GM23338 (cell line): ENCODE measurements around the gene GLS. TPM values are rescaled to one million over a fixed set of nuclear protein-coding genes. Genes with fewer than 3 reads are reported as not detected.

Experiments
- ATAC-seq: fragments of 200-7000 bp; cut with Tn5 transposase; 3 replicates; pipeline ENCODE4 v1.9.1; 2020
- DNase-seq: peaks from one replicate; pipeline ENCODE4 v3.0.0-alpha.2; 2015; ENCODE audit warnings: low spot score
- H2AFZ ChIP-seq: fragments of 200-600 bp; sonication (generic); 2 replicates; pipeline ENCODE4 v1.8.0; 2016; ENCODE audit warnings: antibody characterized with exemption, mild to moderate bottlenecking, moderate library complexity
- H3F3A ChIP-seq: fragments of 200-600 bp; sonication (generic); replicated peaks from 2 replicates; pipeline ENCODE4 v1.8.0; 2017; ENCODE audit warnings: antibody characterized with exemption, mixed run types, low read depth
- H3K27ac ChIP-seq: fragments of 200-600 bp; sonication (generic); 2 replicates; pipeline ENCODE4 v1.6.1; 2016; ENCODE audit warnings: low read depth
- H3K27me3 ChIP-seq: fragments of 200-600 bp; sonication (generic); 2 replicates; pipeline ENCODE4 v1.8.0; 2016; ENCODE audit warnings: mild to moderate bottlenecking, mixed run types, moderate library complexity; ENCODE audit not compliant: insufficient read depth
- H3K36me3 ChIP-seq: fragments of 200-600 bp; sonication (generic); 2 replicates; pipeline ENCODE4 v1.8.0; 2016; ENCODE audit warnings: mild to moderate bottlenecking; ENCODE audit not compliant: insufficient read depth
- H3K4me1 ChIP-seq: fragments of 200-600 bp; sonication (generic); 2 replicates; pipeline ENCODE4 v1.8.0; 2016; ENCODE audit warnings: mild to moderate bottlenecking, moderate library complexity; ENCODE audit not compliant: insufficient read depth
- H3K4me2 ChIP-seq: fragments of 200-600 bp; sonication (generic); 2 replicates; pipeline ENCODE4 v1.7.1; 2017; ENCODE audit warnings: mixed run types
- H3K4me3 ChIP-seq: fragments of 200-600 bp; sonication (generic); 2 replicates; pipeline ENCODE4 v1.6.1; 2016; ENCODE audit warnings: mixed run types
- H3K79me2 ChIP-seq: fragments of 200-600 bp; sonication (generic); replicated peaks from 2 replicates; pipeline ENCODE4 v1.8.0; 2017; ENCODE audit warnings: mild to moderate bottlenecking; ENCODE audit not compliant: insufficient read depth
- H3K9me2 ChIP-seq: fragments of 200-600 bp; sonication (generic); 2 replicates; pipeline ENCODE4 v1.8.0; 2017; ENCODE audit not compliant: insufficient read depth
- H4K20me1 ChIP-seq: fragments of 200-600 bp; sonication (generic); replicated peaks from 2 replicates; pipeline ENCODE4 v1.8.0; 2017; ENCODE audit warnings: mild to moderate bottlenecking; ENCODE audit not compliant: insufficient read depth
- H3K27ac Mint-ChIP-seq: 2 replicates; pipeline ENCODE4 v1.8.0; 2020; ENCODE audit warnings: inconsistent platforms, mild to moderate bottlenecking, moderate library complexity, mixed read lengths
- H3K27me3 Mint-ChIP-seq: 3 replicates; pipeline ENCODE4 v1.8.0; 2022; ENCODE audit warnings: low read depth, mild to moderate bottlenecking, moderate library complexity, mixed read lengths, inconsistent platforms; ENCODE audit not compliant: insufficient read depth, poor library complexity
- H3K36me3 Mint-ChIP-seq: 3 replicates; pipeline ENCODE4 v1.8.0; 2021; ENCODE audit warnings: low read depth, mild to moderate bottlenecking, inconsistent platforms, moderate library complexity, mixed read lengths
- H3K4me1 Mint-ChIP-seq: 3 replicates; pipeline ENCODE4 v1.8.0; 2020; ENCODE audit warnings: mild to moderate bottlenecking, inconsistent platforms, mixed read lengths
- H3K4me3 Mint-ChIP-seq: 3 replicates; pipeline ENCODE4 v1.8.0; 2021; ENCODE audit warnings: moderate library complexity, mild to moderate bottlenecking, inconsistent platforms, mixed read lengths
- H3K9me3 Mint-ChIP-seq: 3 replicates; pipeline ENCODE4 v1.8.0; 2020; ENCODE audit warnings: moderate library complexity, mild to moderate bottlenecking, inconsistent platforms, mixed read lengths
- EZH2 ChIP-seq: fragments of 200-600 bp; sonication (generic); IDR thresholded peaks from one replicate; pipeline ENCODE4 v1.8.0; 2017; ENCODE audit warnings: antibody characterized with exemption, mild to moderate bottlenecking, low read depth; ENCODE audit not compliant: unreplicated experiment
- JUNB ChIP-seq: IDR thresholded peaks from one replicate; pipeline ENCODE4 v1.6.1; 2016; ENCODE audit warnings: antibody characterized with exemption; ENCODE audit not compliant: unreplicated experiment
- NANOG ChIP-seq: IDR thresholded peaks from 2 replicates; pipeline ENCODE4 v1.6.1; 2016; ENCODE audit warnings: antibody characterized with exemption, borderline replicate concordance
- POLR2AphosphoS5 ChIP-seq: IDR thresholded peaks from 2 replicates; pipeline ENCODE4 v1.6.1; 2016; ENCODE audit warnings: antibody characterized with exemption, low read depth
- STAT1 ChIP-seq: IDR thresholded peaks from one replicate; pipeline ENCODE4 v1.6.1; 2016; ENCODE audit warnings: antibody characterized with exemption; ENCODE audit not compliant: unreplicated experiment
- ZNF114 ChIP-seq: fragments of 250-450 bp; sonication (Bioruptor Pico); IDR thresholded peaks from 2 replicates; pipeline ENCODE4 v1.5.0; 2020; ENCODE audit warnings: mild to moderate bottlenecking, moderate library complexity
- polyA plus RNA-seq: library from polyadenylated mRNA; unstranded; fragments of >200 nt; fragmentation: Nextera tagmentation; extraction: Ambion mirVana; gene quantifications from 2 replicates; pipeline ENCODE4 v1.2.1, GENCODE V29; 2016
- total RNA-seq: library from RNA; depleted of rRNA; stranded (reverse); fragments of >200 nt; shearing (Covaris generic); gene quantifications from 2 replicates; pipeline ENCODE4 v1.2.3, GENCODE V29; 2014
- TF ChIP-seq, protein P1 (sequence below): IDR thresholded peaks from 2 replicates; pipeline ENCODE4 v1.6.1; 2016; ENCODE audit warnings: antibody characterized with exemption
- TF ChIP-seq, protein P2 (sequence below), 2 experiments: fragments of 200-600 bp in 1 of 2; sonication (generic) in 1 of 2; conservative IDR thresholded peaks; 2 replicates each; pipeline versions ENCODE4 v1.5.1 to v1.6.1; 2016 to 2017; ENCODE audit warnings: antibody characterized with exemption in 2 of 2, low read depth in 2 of 2, mild to moderate bottlenecking in 2 of 2, moderate library complexity in 1 of 2

The GLS gene
- total and polyA plus RNA-seq, 2 experiments from 2014 or later, result 38.1 to 172 TPM

DNA sequence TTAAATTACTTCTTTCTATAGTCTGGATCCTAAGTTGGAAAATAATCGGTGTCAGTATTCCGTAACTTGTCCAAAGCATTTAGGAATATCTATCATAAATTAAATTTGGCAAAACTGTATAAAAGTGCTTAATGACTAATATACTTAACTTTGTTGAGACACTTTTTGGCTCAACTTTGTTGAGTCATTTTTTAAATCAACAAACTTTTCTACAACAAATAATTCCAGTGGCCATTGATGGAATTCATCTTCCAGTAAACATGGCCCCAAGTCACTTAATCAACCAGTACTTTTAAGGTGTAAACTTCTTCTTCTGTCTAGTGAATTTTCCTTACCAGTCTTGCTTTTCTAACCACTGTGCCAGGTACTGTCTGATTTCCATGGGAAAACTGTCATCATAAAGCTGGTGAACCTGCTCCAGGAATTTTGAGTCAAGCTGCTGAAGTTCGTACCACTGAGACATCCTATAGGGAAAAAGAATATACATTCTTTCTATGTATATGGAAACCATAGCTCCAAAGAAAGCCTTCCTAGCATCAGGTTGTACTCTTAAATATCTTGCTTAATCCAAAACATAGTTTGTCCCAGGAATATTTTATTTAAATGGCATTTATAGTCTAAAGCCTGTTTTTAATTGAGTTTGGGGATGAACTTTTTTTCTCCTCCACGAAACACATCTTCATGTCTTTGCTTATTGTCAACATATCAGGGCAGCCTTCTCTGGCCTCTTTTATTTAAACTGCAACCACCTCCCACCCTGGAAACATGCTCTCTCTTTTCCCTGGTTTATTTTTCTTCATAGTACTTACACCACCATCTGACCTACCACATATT is 129.1 kb downstream of the GLS start:
- H3K4me3 Mint-ChIP-seq, result no peak overlapping the region
- no peaks in the 10 kb centered on the region; the same call in none of the 2 replicates for H4K20me1 ChIP-seq
- H3K36me3 ChIP-seq, result peaks cover 35% of the 10 kb centered on the region
- peaks cover 29% of the 10 kb centered on the region for H3K36me3 Mint-ChIP-seq
- H3K27me3 Mint-ChIP-seq, result no peaks in the 10 kb centered on the region
- no peak for DNase-seq
- no peak overlapping the region for H3K4me2 ChIP-seq
- no peak overlapping the region for H2AFZ ChIP-seq
- H3K27me3 ChIP-seq, result peaks cover 3% of the 10 kb centered on the region
- H3K4me1 Mint-ChIP-seq, result no peaks in the 10 kb centered on the region
- ATAC-seq, result no peak
- peaks cover 4% of the 10 kb centered on the region; the same call in 1 of the 2 replicates for H3F3A ChIP-seq
- H3K4me3 ChIP-seq, result no peak overlapping the region
- H3K27ac ChIP-seq, result no peak overlapping the region
- H3K79me2 ChIP-seq, result peaks cover 19% of the 10 kb centered on the region
- TF ChIP-seq EZH2 (no peak), ZNF114 (CRISPR knock-in tag) (no peak), STAT1 (no peak), JUNB (no peak)
- TF ChIP-seq, protein P1, sequence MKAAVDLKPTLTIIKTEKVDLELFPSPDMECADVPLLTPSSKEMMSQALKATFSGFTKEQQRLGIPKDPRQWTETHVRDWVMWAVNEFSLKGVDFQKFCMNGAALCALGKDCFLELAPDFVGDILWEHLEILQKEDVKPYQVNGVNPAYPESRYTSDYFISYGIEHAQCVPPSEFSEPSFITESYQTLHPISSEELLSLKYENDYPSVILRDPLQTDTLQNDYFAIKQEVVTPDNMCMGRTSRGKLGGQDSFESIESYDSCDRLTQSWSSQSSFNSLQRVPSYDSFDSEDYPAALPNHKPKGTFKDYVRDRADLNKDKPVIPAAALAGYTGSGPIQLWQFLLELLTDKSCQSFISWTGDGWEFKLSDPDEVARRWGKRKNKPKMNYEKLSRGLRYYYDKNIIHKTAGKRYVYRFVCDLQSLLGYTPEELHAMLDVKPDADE, result no peak
- TF ChIP-seq, protein P2, sequence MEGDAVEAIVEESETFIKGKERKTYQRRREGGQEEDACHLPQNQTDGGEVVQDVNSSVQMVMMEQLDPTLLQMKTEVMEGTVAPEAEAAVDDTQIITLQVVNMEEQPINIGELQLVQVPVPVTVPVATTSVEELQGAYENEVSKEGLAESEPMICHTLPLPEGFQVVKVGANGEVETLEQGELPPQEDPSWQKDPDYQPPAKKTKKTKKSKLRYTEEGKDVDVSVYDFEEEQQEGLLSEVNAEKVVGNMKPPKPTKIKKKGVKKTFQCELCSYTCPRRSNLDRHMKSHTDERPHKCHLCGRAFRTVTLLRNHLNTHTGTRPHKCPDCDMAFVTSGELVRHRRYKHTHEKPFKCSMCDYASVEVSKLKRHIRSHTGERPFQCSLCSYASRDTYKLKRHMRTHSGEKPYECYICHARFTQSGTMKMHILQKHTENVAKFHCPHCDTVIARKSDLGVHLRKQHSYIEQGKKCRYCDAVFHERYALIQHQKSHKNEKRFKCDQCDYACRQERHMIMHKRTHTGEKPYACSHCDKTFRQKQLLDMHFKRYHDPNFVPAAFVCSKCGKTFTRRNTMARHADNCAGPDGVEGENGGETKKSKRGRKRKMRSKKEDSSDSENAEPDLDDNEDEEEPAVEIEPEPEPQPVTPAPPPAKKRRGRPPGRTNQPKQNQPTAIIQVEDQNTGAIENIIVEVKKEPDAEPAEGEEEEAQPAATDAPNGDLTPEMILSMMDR (conservative IDR thresholded peaks at IDR 0.05; ENCODE audit: low read depth in 2 of 2), result no peak
- H3K9me3 Mint-ChIP-seq, result no peaks in the 10 kb centered on the region
- peaks cover 13% of the 10 kb centered on the region for H3K4me1 ChIP-seq
- no peak overlapping the region for H3K27ac Mint-ChIP-seq
- H3K9me2 ChIP-seq, result no peaks in the 10 kb centered on the region

DNA sequence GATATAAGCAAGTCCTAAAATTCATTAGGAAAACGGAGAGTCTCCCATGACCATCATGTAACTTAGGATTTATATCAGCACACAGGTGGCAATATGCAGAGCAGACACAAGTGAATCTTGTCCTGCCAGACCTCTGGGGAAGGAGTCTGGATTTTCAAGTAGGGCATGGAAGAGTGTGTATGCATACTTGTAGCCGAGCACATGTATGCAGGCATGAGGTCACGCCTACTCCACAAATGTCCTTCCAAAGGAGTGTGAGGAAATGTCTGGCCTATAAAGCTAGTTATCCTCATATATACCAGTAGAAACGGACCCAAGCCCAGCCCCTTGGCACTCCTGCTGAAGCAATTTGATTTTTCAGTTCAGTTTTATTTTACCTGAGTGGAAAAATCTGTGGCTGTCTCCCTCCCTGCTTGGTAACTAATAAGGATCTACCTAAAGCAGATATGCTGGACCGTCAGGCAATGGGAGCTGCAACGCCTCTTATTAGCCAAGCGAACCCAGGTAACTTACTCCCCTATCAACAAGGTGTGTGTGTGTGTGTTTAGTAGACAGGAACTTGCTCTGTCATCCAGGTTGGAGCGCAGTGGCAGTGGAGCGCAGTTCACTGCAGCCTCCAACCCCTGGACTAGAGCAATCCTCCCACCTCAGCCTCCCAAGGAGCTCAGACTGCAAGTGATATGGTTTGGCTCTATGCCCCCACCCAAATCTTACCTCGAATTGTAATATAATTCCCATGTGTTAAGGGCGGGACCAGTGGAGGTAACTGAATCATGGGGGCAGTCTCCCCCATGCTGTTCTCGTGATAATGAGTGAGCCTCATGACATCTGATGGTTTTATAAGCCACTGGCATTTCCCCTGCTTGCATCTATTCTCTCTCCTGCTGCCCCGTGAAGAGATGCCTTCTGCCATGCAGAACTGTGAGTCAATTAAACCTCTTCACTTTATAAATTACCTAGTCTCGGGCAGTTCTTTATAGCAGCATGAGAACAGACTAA is 130.6 kb downstream of the GLS start:
- Histone ChIP-seq H3K79me2 (peaks cover 19% of the 10 kb centered on the region), H3K27me3 (peaks cover 18% of the 10 kb centered on the region), H3K36me3 (peaks cover 21% of the 10 kb centered on the region), H2AFZ (no peak overlapping the region), H3K4me3 (no peak overlapping the region), H3K4me2 (no peak overlapping the region), H3K9me2 (no peaks in the 10 kb centered on the region; the same call in 1 of the 2 replicates), H3F3A (peaks cover 5% of the 10 kb centered on the region; the same call in 1 of the 2 replicates), H4K20me1 (no peaks in the 10 kb centered on the region; the same call in none of the 2 replicates), H3K4me1 (peaks cover 16% of the 10 kb centered on the region), H3K27ac (no peak overlapping the region)
- Mint-ChIP-seq H3K9me3 (no peaks in the 10 kb centered on the region), H3K27ac (no peak overlapping the region), H3K36me3 (peaks cover 22% of the 10 kb centered on the region), H3K4me3 (no peak overlapping the region), H3K4me1 (no peaks in the 10 kb centered on the region), H3K27me3 (no peaks in the 10 kb centered on the region)
- ATAC-seq (no peak), DNase-seq (no peak)
- TF ChIP-seq, protein P2 (conservative IDR thresholded peaks at IDR 0.05; ENCODE audit: low read depth in 2 of 2), result no peak
- TF ChIP-seq STAT1 (no peak), NANOG (no peak), POLR2AphosphoS5 (no peak), EZH2 (no peak)
